ENCODE measurements around the gene PLB1.
"Not testable (repeated sequence)": the region's sequence is repeated elsewhere in the genome, so short reads cannot be mapped to it uniquely, and the experiment has no call there.

Gene PLB1

GRCh38 chr2:28662044-28662443, 166.2 kb downstream of the PLB1 start:
- no peak for DNase-seq (ENCODE audit: low read depth)
- no peak overlapping the region for H3K4me3 ChIP-seq (ENCODE audit: low read depth, low read length)
- TF ChIP-seq CTCF (IDR thresholded peaks at IDR 0.05; ENCODE audit: insufficient read depth, low read depth, low read length, missing control alignments): no peak

GRCh38 chr2:28662468-28663181, 166.8 kb downstream of the PLB1 start:
- no peak overlapping the region for H3K4me3 ChIP-seq (ENCODE audit: low read depth, low read length)
- no peak for DNase-seq (ENCODE audit: low read depth)

GRCh38 chr2:28663359-28663758, 167.5 kb downstream of the PLB1 start:
- TF ChIP-seq CTCF (IDR thresholded peaks at IDR 0.05; ENCODE audit: insufficient read depth, low read depth, low read length, missing control alignments): no peak
- DNase-seq (ENCODE audit: low read depth): no peak
- no peak overlapping the region for H3K4me3 ChIP-seq (ENCODE audit: low read depth, low read length)

More at GRCh38 chr2:28662468-28663181, 166.8 kb downstream of the PLB1 start:
- TF ChIP-seq CTCF (IDR thresholded peaks at IDR 0.05; ENCODE audit: insufficient read depth, low read depth, low read length, missing control alignments): no peak

GRCh38 chr2:28664120-28664842, 168.4 kb downstream of the PLB1 start:
- no peak overlapping the region for H3K4me3 ChIP-seq (ENCODE audit: low read depth, low read length)
- no peak for DNase-seq (ENCODE audit: low read depth)
- no peak for TF ChIP-seq CTCF (IDR thresholded peaks at IDR 0.05; ENCODE audit: insufficient read depth, low read depth, low read length, missing control alignments)

- no peak overlapping the region for H3K4me3 ChIP-seq (ENCODE audit: low read depth, low read length)
- no peak for DNase-seq (ENCODE audit: low read depth)
- no peak for TF ChIP-seq CTCF (IDR thresholded peaks at IDR 0.05; ENCODE audit: insufficient read depth, low read depth, low read length, missing control alignments)
Measured at GRCh38 chr2:28665041-28665704, 169.3 kb downstream of the PLB1 start.

- not testable (repeated sequence) for DNase-seq (ENCODE audit: low read depth); H3K4me3 ChIP-seq (ENCODE audit: low read depth, low read length)
Measured at GRCh38 chr2:28665811-28666377, 170.0 kb downstream of the PLB1 start.
